HCT116 (cell line): ENCODE measurements around the gene IFNA1. TPM values are rescaled to one million over a fixed set of nuclear protein-coding genes. Genes with fewer than 3 reads are reported as not detected.

ENCODE experiments used
- ATAC-seq: fragments of 200-7000 bp; cut with Tn5 transposase; 2 replicates; pipeline ENCODE4 v1.9.1; 2020; ENCODE audit warnings: mild to moderate bottlenecking, moderate library complexity
- BruUV-seq: library from RNA; stranded (reverse); fragments of 400-500 nt; replicated peaks from 2 replicates; lab custom pipeline; 2021; lab: Mats Ljungman, UMichigan
- CTCF ChIA-PET: fragments of 300-600 bp; sonication (Branson Sonifier 250); formaldehyde crosslinking; loops from one replicate; lab custom pipeline; 2021; ENCODE audit warnings: antibody characterized with exemption; lab: Charles Lee
- POLR2A ChIA-PET: fragments of 300-600, 350-600 bp; sonication (Branson Sonifier 250); formaldehyde crosslinking; loops from one replicate; lab custom pipeline; 2021; ENCODE audit warnings: antibody characterized with exemption; lab: Charles Lee
- RAD21 ChIA-PET, 2 experiments: fragments of 300-600 bp; sonication (Branson Sonifier 250); formaldehyde crosslinking; loops; one replicate each; lab custom pipeline; 2023; ENCODE audit warnings: low total read pairs in 2 of 2; ENCODE audit not compliant: uncharacterized antibody in 2 of 2, unreplicated experiment in 2 of 2, low non-redundant PET in 1 of 2; lab: Charles Lee
- DNase-seq: peaks from one replicate; pipeline ENCODE4 v3.0.0-alpha.2; 2010; ENCODE audit warnings: low read depth, low spot score
- H2AFZ ChIP-seq: fragments of 200-600 bp; shearing (Covaris generic), sonication (generic); 2 replicates; pipeline ENCODE4 v1.6.1; 2017; ENCODE audit warnings: low read depth, mixed run types, mixed read lengths, antibody characterized with exemption, low read length; ENCODE audit not compliant: poor library complexity, severe bottlenecking
- H3K27ac ChIP-seq: 2 replicates; pipeline ENCODE4 v1.5.1; 2012; ENCODE audit warnings: low read depth, low read length
- H3K27me3 ChIP-seq: fragments of 200-600 bp; sonication (generic); 2 replicates; pipeline ENCODE4 v1.6.1; 2016; ENCODE audit warnings: mixed run types, low read length, mixed read lengths; ENCODE audit not compliant: insufficient read depth
- H3K36me3 ChIP-seq, 2 experiments: fragments of 200-500 bp in 1 of 2; fragments of 200-600 bp in 1 of 2; sonication (Bioruptor generic) in 1 of 2; sonication (generic) in 1 of 2; 2 replicates each; pipeline versions ENCODE4 v1.5.1 to v1.6.1; 2014 to 2016; ENCODE audit warnings: low read length in 2 of 2, inconsistent platforms in 1 of 2, mixed read lengths in 1 of 2, mixed run types in 1 of 2; ENCODE audit not compliant: insufficient read depth in 2 of 2, control insufficient read depth in 1 of 2
- H3K4me1 ChIP-seq, 2 experiments: fragments of 200-600 bp in 1 of 2; sonication (generic) in 1 of 2; 2 replicates each; pipeline versions ENCODE4 v1.5.1 to v1.6.1; 2012 to 2017; ENCODE audit warnings: low read length in 2 of 2, inconsistent platforms in 1 of 2, mild to moderate bottlenecking in 1 of 2, mixed read lengths in 1 of 2, mixed run types in 1 of 2, moderate library complexity in 1 of 2; ENCODE audit not compliant: insufficient read depth in 2 of 2, control insufficient read depth in 1 of 2
- H3K4me2 ChIP-seq: fragments of 200-600 bp; sonication (generic); 2 replicates; pipeline ENCODE4 v1.6.1; 2017; ENCODE audit warnings: mixed run types, low read length, mixed read lengths
- H3K4me3 ChIP-seq, 2 experiments: fragments of 200-600 bp in 1 of 2; sonication (generic) in 1 of 2; replicated peaks in 1 of 2; 2 replicates each; pipeline ENCODE4 v1.5.1; 2011 to 2016; ENCODE audit warnings: low read length in 2 of 2, control low read depth in 1 of 2, low read depth in 1 of 2, mild to moderate bottlenecking in 1 of 2, mixed read lengths in 1 of 2, mixed run types in 1 of 2
- H3K79me2 ChIP-seq: fragments of 200-600 bp; sonication (generic); 2 replicates; pipeline ENCODE4 v1.6.1; 2017; ENCODE audit warnings: mild to moderate bottlenecking, mixed run types, low read length, moderate library complexity, mixed read lengths; ENCODE audit not compliant: insufficient read depth
- H3K9ac ChIP-seq: fragments of 200-600 bp; sonication (generic); 2 replicates; pipeline ENCODE4 v1.6.1; 2016; ENCODE audit warnings: low read length, mixed read lengths
- H3K9me2 ChIP-seq: fragments of 200-600 bp; sonication (generic), shearing (Covaris generic); 2 replicates; pipeline ENCODE4 v1.6.1; 2017; ENCODE audit warnings: mixed run types, mild to moderate bottlenecking, moderate library complexity; ENCODE audit not compliant: insufficient read depth
- H3K9me3 ChIP-seq, 2 experiments: fragments of 200-500 bp in 1 of 2; fragments of 200-600 bp in 1 of 2; sonication (Bioruptor generic) in 1 of 2; sonication (generic) in 1 of 2; 2 replicates each; pipeline ENCODE4 v1.6.1; 2014 to 2017; ENCODE audit warnings: low read length in 2 of 2, mixed read lengths in 2 of 2, inconsistent platforms in 1 of 2, low read depth in 1 of 2, mild to moderate bottlenecking in 1 of 2, mixed run types in 1 of 2, moderate library complexity in 1 of 2; ENCODE audit not compliant: control insufficient read depth in 1 of 2, insufficient read depth in 1 of 2
- H4K20me1 ChIP-seq: fragments of 200-600 bp; sonication (generic), shearing (Covaris generic); 2 replicates; pipeline ENCODE4 v1.6.1; 2017; ENCODE audit warnings: mixed run types, mild to moderate bottlenecking, moderate library complexity; ENCODE audit not compliant: insufficient read depth
- CBX3 ChIP-seq: IDR thresholded peaks from 2 replicates; pipeline ENCODE4 v1.6.1; 2012; ENCODE audit warnings: low read depth
- CTCF ChIP-seq, 3 experiments: fragments of 200-600 bp in 1 of 3; sonication (generic) in 1 of 3; IDR thresholded peaks in 2 of 3; conservative IDR thresholded peaks in 1 of 3; 2 replicates each; pipeline ENCODE4 v1.5.1; 2012 to 2017; ENCODE audit warnings: low read depth in 2 of 3, low read length in 2 of 3, antibody characterized with exemption in 1 of 3, borderline replicate concordance in 1 of 3, control low read depth in 1 of 3, mild to moderate bottlenecking in 1 of 3, mixed read lengths in 1 of 3, mixed run types in 1 of 3, moderate library complexity in 1 of 3; ENCODE audit not compliant: insufficient read depth in 1 of 3
- EZH2 ChIP-seq: fragments of 200-600 bp; sonication (generic); IDR thresholded peaks from 2 replicates; pipeline ENCODE4 v1.6.1; 2017; ENCODE audit warnings: antibody characterized with exemption, mixed run types
- EZH2phosphoT487 ChIP-seq: fragments of 200-600 bp; IDR thresholded peaks from 2 replicates; pipeline ENCODE4 v1.6.1; 2018; ENCODE audit warnings: antibody characterized with exemption, borderline replicate concordance
- MAX ChIP-seq: IDR thresholded peaks from 2 replicates; pipeline ENCODE4 v1.6.1; 2012
- RAD21 ChIP-seq: IDR thresholded peaks from 2 replicates; pipeline ENCODE4 v1.6.1; 2012; ENCODE audit warnings: low read depth, mild to moderate bottlenecking
- ZNF274 ChIP-seq: fragments of 200-500 bp; sonication (Bioruptor generic); IDR thresholded peaks from 2 replicates; pipeline ENCODE4 v1.6.1; 2014; ENCODE audit warnings: mild to moderate bottlenecking, low read depth, low read length, inconsistent platforms
- intact Hi-C: fragments of 100-400 bp; cut with micrococcal nuclease; formaldehyde crosslinking; loops from 2 replicates; pipeline ENCODE4 v1.10.0; 2022
- total RNA-seq: library from RNA; stranded (reverse); gene quantifications from one replicate; pipeline ENCODE4 v1.2.1, GENCODE V29; 2021; ENCODE audit not compliant: unreplicated experiment

IFNA1 gene
- total RNA-seq, 1 experiment from 2014 or later, result not detected

GRCh38 chr9:21413624-21414023 lies 26.6 kb upstream of the IFNA1 start:
- RAD21 ChIA-PET, result no interaction called here
- TF ChIP-seq ZNF274 (no peak), RAD21 (peak; percentile 47), EZH2phosphoT487 (no peak), CBX3 (0 out of 2 replicates have a peak, but pooled peaks have one; percentile 24), CTCF (IDR thresholded peaks at IDR 0.05 in 2 of 3, conservative IDR thresholded peaks at IDR 0.05 in 1 of 3; ENCODE audit: borderline replicate concordance in 1 of 3, insufficient read depth in 1 of 3, low read depth in 2 of 3, low read length in 2 of 3) (peak; percentile 29 to 62 (median 49); a peak in 5 of 6 replicates), EZH2 (no peak), MAX (peak; percentile 26; the same call in 1 of the 2 replicates)
- Histone ChIP-seq H3K9me2 (no peaks in the 10 kb centered on the region), H2AFZ (peak overlapping the region; percentile 11), H3K9ac (no peak overlapping the region), H3K9me3 (no peaks in the 10 kb centered on the region), H4K20me1 (no peaks in the 10 kb centered on the region), H3K27me3 (no peaks in the 10 kb centered on the region), H3K79me2 (no peaks in the 10 kb centered on the region), H3K4me1 (peaks cover 0 to 8% of the 10 kb centered on the region in 2 experiments; a peak in 2 of 4 replicates), H3K4me2 (no peak overlapping the region), H3K4me3 (no peak overlapping the region), H3K27ac (no peak overlapping the region), H3K36me3 (no peaks in the 10 kb centered on the region)
- no peak for DNase-seq
- no TSS peak for BruUV-seq
- CTCF ChIA-PET, result interaction anchor here (1.5 to 4.6 kb wide), 2 partner anchors 21 to 87 kb away, joined by 3 to 17 read pairs; no protein-coding TSS in a partner anchor
- ATAC-seq, result peak; percentile 90
- intact Hi-C loops, result no loop called here
- POLR2A ChIA-PET, result no interaction called here
